Activated T-cell treated with anti-CD3 and anti-CD28 coated beads, Interleukin-2, amount 50 U/mL, for 4 hours (primary cell): ENCODE results near the gene RBM39. TPM values are rescaled to one million over a fixed set of nuclear protein-coding genes. Genes with fewer than 3 reads are reported as not detected.
A peak's percentile ranks its signal among the peaks of the same experiment; 100 is the strongest.

Experiments
- ATAC-seq, 2 donors: fragments of 200-7000 bp; cut with Tn5 transposase; one replicate each; pipeline ENCODE4 v1.10.0; 2021
- DNase-seq: peaks from one replicate; pipeline ENCODE4 v3.0.0-alpha.2; 2020
- H3K27me3 Mint-ChIP-seq: one replicate; pipeline ENCODE4 v1.8.0; 2021; ENCODE audit warnings: low read depth, mixed read lengths
- H3K36me3 Mint-ChIP-seq: one replicate; pipeline ENCODE4 v1.8.0; 2022; ENCODE audit warnings: mixed read lengths; ENCODE audit not compliant: insufficient read depth
- H3K4me1 Mint-ChIP-seq: one replicate; pipeline ENCODE4 v1.8.0; 2021; ENCODE audit warnings: low read depth, mixed read lengths
- H3K4me3 Mint-ChIP-seq: one replicate; pipeline ENCODE4 v1.8.0; 2021; ENCODE audit warnings: mild to moderate bottlenecking, moderate library complexity, mixed read lengths
- H3K9me3 Mint-ChIP-seq: one replicate; pipeline ENCODE4 v1.8.0; 2021; ENCODE audit warnings: mixed read lengths
- total RNA-seq, 3 donors: library from RNA; stranded (reverse); gene quantifications; one replicate each; pipeline ENCODE4 v1.2.1, GENCODE V29; 2021

Gene RBM39
- total RNA-seq, 3 donors from 2014 or later: 336 to 375 (median 337) TPM

GRCh38 chr20:35737865-35738333 is 4.2 kb downstream of the RBM39 start:
- no peak for ATAC-seq
- H3K27me3 Mint-ChIP-seq: no peaks in the 10 kb centered on the region
- H3K4me3 Mint-ChIP-seq: peak overlapping the region; percentile 81
- H3K36me3 Mint-ChIP-seq: peaks cover 55% of the 10 kb centered on the region
- H3K9me3 Mint-ChIP-seq: no peaks in the 10 kb centered on the region
- no peak for DNase-seq
- peaks cover 54% of the 10 kb centered on the region for H3K4me1 Mint-ChIP-seq

DNA sequence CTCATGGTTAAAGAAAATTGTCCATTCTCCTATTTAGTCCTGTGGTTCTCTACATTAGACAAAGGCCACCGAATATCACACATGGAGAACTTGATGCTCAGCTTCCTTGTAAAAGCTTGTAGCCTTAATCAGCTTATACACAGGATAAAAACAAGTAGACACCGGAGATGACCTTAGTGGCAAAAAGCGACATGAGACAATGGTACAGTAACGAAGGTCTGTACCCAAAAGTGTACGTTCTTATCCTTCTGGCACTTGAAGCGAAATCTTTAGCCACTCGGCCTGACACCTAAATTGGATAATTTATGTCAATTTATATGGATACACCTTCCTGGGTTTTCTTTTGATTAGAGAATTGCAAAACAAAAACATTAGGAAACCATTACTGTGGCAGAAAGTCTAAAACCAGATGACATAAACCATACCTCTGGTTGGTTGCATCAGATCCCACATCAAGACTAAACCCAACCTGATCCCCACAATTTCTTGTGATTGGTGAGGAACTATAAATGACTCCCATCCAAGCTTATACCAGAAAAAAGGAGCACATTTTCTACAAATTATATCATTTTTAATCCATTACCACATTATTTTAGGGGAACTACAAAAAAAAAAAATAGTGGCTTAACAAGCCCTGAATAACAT is 6.1 kb downstream of the RBM39 start:
- Mint-ChIP-seq H3K27me3 (no peaks in the 10 kb centered on the region), H3K9me3 (no peaks in the 10 kb centered on the region), H3K4me3 (peak overlapping the region; percentile 65), H3K4me1 (peaks cover 67% of the 10 kb centered on the region), H3K36me3 (peaks cover 62% of the 10 kb centered on the region)
- DNase-seq (no peak), ATAC-seq (no peak)

- no peak for DNase-seq
- peaks cover 71% of the 10 kb centered on the region for H3K4me1 Mint-ChIP-seq
- no peak for ATAC-seq
- peaks cover 58% of the 10 kb centered on the region for H3K36me3 Mint-ChIP-seq
- no peaks in the 10 kb centered on the region for H3K27me3 Mint-ChIP-seq
- no peaks in the 10 kb centered on the region for H3K9me3 Mint-ChIP-seq
- peak overlapping the region; percentile 65 for H3K4me3 Mint-ChIP-seq
Observed at GRCh38 chr20:35734777-35735649, 7.0 kb downstream of the RBM39 start.

DNA sequence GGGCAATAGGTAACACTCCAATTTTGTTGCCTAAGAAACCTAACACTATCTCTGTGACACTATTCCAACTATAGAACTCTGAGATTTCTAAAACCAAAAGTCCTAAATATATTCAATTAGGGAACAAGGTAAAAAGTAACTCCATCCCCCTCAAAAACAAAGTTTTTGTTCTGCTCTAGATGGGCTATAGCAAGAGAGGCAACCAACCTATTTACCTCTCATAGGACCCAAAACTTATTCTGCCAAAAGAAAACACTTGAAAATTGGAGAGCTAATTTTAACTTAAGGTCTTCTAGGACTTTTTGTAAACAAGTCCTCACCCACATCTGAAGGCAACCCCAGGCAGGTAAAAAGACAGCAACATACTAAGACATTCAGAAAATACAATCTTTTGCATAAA is 7.7 kb downstream of the RBM39 start:
- H3K4me1 Mint-ChIP-seq: peaks cover 71% of the 10 kb centered on the region

GRCh38 chr20:35732644-35732982 is 9.4 kb downstream of the RBM39 start:
- no peaks in the 10 kb centered on the region for H3K27me3 Mint-ChIP-seq
- H3K4me1 Mint-ChIP-seq: peaks cover 62% of the 10 kb centered on the region
- DNase-seq (no peak), ATAC-seq (no peak)
- no peaks in the 10 kb centered on the region for H3K9me3 Mint-ChIP-seq
- peak overlapping the region; percentile 58 for H3K4me3 Mint-ChIP-seq
- peaks cover 42% of the 10 kb centered on the region for H3K36me3 Mint-ChIP-seq

More for the DNA sequence above, 7.7 kb downstream of the RBM39 start:
- H3K27me3 Mint-ChIP-seq: no peaks in the 10 kb centered on the region
- ATAC-seq (no peak), DNase-seq (no peak)
- H3K36me3 Mint-ChIP-seq: peaks cover 57% of the 10 kb centered on the region
- peak overlapping the region; percentile 38 for H3K4me3 Mint-ChIP-seq
- no peaks in the 10 kb centered on the region for H3K9me3 Mint-ChIP-seq

DNA sequence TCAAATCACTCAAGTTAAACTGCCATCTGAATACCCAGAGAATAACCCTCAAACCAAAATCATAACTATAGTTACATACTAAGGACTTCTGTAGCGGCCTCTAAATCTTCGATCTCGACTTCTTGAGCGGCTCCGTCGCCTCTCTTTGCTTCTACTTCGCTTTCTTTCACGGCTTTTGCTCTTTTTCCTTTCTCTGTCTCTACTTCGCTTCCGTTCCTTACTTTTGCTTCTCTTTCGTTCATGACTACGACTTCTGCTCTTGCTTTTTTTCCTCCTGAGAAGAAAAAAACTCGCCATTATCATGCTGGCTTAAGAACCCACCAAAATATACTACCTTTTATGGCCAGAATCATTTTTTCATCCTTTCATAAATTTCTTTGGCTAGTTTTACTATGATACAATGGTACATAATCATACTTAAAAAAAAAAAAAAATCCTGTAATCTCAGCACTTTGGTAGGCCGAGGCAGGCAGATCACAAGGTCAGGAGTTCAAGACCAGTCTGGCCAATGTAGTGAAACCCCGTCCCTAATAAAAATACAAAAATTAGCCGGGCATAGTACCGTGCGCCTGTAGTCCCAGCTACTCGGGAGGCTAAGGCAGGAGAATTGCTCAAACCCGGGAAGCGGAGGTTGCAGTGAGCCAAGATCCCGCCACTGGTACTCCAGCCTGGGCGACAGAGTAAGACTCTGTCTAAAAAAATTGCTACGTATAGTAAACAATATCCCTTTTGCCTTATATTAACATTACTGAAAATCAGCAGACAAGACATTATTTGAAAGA is 10.0 kb downstream of the RBM39 start:
- Mint-ChIP-seq H3K9me3 (no peaks in the 10 kb centered on the region), H3K4me3 (peak overlapping the region; percentile 41), H3K4me1 (peaks cover 62% of the 10 kb centered on the region), H3K27me3 (no peaks in the 10 kb centered on the region), H3K36me3 (peaks cover 40% of the 10 kb centered on the region)
- ATAC-seq: no peak
- no peak for DNase-seq

GRCh38 chr20:35731469-35731788 is 10.6 kb downstream of the RBM39 start:
- Mint-ChIP-seq H3K4me3 (no peak overlapping the region), H3K4me1 (peaks cover 64% of the 10 kb centered on the region), H3K9me3 (no peaks in the 10 kb centered on the region), H3K27me3 (no peaks in the 10 kb centered on the region), H3K36me3 (peaks cover 44% of the 10 kb centered on the region)
- ATAC-seq (no peak), DNase-seq (no peak)

GRCh38 chr20:35730583-35731468 is 11.2 kb downstream of the RBM39 start:
- DNase-seq (no peak), ATAC-seq (no peak)
- Mint-ChIP-seq H3K9me3 (no peaks in the 10 kb centered on the region), H3K27me3 (no peaks in the 10 kb centered on the region), H3K4me1 (peaks cover 60% of the 10 kb centered on the region), H3K36me3 (peaks cover 42% of the 10 kb centered on the region), H3K4me3 (no peak overlapping the region)

DNA sequence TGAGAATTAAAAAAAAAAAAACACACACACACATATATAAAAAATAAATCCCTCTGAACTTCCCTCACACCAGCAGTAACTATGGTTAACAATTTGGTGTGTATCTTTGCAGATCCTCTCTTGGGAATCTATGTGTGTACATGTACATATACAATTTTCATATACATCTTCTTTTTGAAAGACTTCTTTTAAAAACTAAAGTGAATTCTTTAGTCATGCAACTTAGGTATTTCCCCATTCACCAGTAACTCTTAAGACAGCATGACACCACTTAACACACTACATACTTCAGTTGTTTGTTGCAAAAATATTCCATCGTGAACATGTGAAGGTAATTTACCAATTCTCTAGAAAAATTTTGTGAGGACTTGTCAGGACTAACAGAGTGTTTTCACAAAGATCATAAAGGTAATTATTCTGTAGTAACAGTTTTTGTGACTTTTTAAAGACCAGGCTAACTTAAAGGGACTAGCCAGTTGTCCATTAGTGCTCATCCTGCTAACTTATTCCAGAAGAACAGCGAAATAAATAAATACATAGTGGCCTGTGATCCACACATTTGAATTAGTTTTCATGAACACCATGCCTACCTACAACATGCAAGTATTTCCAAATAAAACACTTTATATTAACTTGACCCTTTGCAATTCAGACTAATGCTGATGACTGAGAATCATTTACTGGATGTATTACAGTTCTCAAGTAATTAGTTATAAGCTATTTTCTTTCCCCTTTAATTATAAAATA is 12.1 kb downstream of the RBM39 start:
- peak overlapping the region; percentile 19 for H3K4me3 Mint-ChIP-seq
- peaks cover 58% of the 10 kb centered on the region for H3K4me1 Mint-ChIP-seq
- DNase-seq: no peak
- peak in 1 of 2 donors; percentile 20 for ATAC-seq
- H3K9me3 Mint-ChIP-seq: no peaks in the 10 kb centered on the region
- H3K36me3 Mint-ChIP-seq: peaks cover 42% of the 10 kb centered on the region
- H3K27me3 Mint-ChIP-seq: no peaks in the 10 kb centered on the region

GRCh38 chr20:35729283-35729807 is 12.7 kb downstream of the RBM39 start:
- Mint-ChIP-seq H3K27me3 (no peaks in the 10 kb centered on the region), H3K9me3 (no peaks in the 10 kb centered on the region), H3K36me3 (peaks cover 42% of the 10 kb centered on the region), H3K4me1 (peaks cover 55% of the 10 kb centered on the region), H3K4me3 (no peak overlapping the region)
- no peak for ATAC-seq
- DNase-seq: no peak

DNA sequence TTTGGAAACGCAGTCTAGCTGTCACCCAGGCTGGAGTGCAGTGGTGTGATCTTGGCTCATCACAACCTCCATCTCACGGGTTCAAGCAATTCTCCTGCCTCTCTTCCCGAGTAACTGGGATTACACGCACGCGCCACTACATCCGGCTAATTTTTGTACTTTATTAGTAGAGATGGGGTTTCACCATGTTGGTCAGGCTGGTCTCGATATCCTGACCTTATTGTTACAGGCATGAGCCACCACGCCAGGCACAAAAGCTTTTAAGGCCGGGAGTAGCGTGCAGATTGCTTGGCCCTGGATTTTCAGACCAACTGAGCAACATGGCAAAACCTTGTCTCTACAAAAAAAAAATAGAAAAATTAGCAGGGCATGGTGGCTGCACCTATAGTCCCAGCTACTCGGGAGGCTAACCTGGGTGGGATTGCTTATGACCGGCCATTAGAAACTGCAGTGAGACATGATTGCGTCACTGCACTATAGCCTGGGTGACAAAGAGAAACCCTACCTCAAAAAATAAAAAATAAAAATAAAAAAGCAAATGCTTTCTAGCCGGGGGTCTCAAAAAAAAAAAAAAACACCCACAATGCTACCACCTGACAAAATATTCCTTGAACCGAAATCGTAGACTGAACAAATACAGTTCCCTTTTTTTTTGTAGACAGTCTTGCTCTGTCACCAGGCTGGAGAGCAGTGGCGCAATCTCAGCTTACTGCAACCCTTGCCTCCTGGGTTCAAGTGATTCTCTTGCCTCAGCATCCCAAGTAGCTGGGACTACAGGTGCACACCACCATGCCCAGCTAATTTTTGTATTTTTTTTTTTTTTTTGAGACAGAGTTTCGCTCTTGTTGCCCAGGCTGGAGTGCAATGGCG is 15.0 kb downstream of the RBM39 start:
- DNase-seq (no peak), ATAC-seq (no peak)
- peaks cover 36% of the 10 kb centered on the region for H3K36me3 Mint-ChIP-seq
- no peaks in the 10 kb centered on the region for H3K9me3 Mint-ChIP-seq
- no peaks in the 10 kb centered on the region for H3K27me3 Mint-ChIP-seq
- H3K4me3 Mint-ChIP-seq: no peak overlapping the region
- peaks cover 43% of the 10 kb centered on the region for H3K4me1 Mint-ChIP-seq
